DOHH2 (cell line): ENCODE data around the gene ZNF35.

ENCODE experiments used
- EZH2phosphoT487 ChIP-seq: fragments of 200-600 bp; sonication (generic); IDR thresholded peaks from 2 replicates; pipeline ENCODE4 v1.6.1; 2017; ENCODE audit warnings: borderline replicate concordance, mild to moderate bottlenecking, antibody characterized with exemption, low read length, moderate library complexity, mixed read lengths
- TF ChIP-seq, protein P1 (sequence below): fragments of 200-600 bp; sonication (generic); IDR thresholded peaks from one replicate; pipeline ENCODE4 v1.5.1; 2014; ENCODE audit warnings: antibody characterized with exemption, mild to moderate bottlenecking, low read depth, low read length; ENCODE audit not compliant: poor library complexity, severe bottlenecking

GRCh38 chr3:44601749-44602148 is 46.8 kb upstream of the ZNF35 start:
- TF ChIP-seq, protein P1, sequence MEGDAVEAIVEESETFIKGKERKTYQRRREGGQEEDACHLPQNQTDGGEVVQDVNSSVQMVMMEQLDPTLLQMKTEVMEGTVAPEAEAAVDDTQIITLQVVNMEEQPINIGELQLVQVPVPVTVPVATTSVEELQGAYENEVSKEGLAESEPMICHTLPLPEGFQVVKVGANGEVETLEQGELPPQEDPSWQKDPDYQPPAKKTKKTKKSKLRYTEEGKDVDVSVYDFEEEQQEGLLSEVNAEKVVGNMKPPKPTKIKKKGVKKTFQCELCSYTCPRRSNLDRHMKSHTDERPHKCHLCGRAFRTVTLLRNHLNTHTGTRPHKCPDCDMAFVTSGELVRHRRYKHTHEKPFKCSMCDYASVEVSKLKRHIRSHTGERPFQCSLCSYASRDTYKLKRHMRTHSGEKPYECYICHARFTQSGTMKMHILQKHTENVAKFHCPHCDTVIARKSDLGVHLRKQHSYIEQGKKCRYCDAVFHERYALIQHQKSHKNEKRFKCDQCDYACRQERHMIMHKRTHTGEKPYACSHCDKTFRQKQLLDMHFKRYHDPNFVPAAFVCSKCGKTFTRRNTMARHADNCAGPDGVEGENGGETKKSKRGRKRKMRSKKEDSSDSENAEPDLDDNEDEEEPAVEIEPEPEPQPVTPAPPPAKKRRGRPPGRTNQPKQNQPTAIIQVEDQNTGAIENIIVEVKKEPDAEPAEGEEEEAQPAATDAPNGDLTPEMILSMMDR, result no peak
- no peak for TF ChIP-seq EZH2phosphoT487
